SK-N-SH (cell line): ENCODE results near the gene SPAG9. TPM values are rescaled to one million over a fixed set of nuclear protein-coding genes. Genes with fewer than 3 reads are reported as not detected.
A peak's percentile ranks its signal among the peaks of the same experiment; 100 is the strongest.

ENCODE experiments used
- CTCF ChIA-PET: fragments of 300-600, 350-600 bp; formaldehyde crosslinking; extraction: SDS; loops from one replicate; lab custom pipeline; 2021; lab: Yijun Ruan, JAX
- POLR2A ChIA-PET: fragments of 350-600 bp; sonication (Branson Sonifier 250); formaldehyde crosslinking; extraction: SDS; loops from one replicate; lab custom pipeline; 2020; ENCODE audit warnings: antibody characterized with exemption, inconsistent platforms; lab: Yijun Ruan, JAX
- DNase-seq: peaks from one replicate; pipeline ENCODE4 v3.0.0; 2012
- H2AFZ ChIP-seq: fragments of 200-600 bp; sonication (generic); 2 replicates; pipeline ENCODE4 v1.8.1; 2016; ENCODE audit warnings: antibody characterized with exemption, mild to moderate bottlenecking, low read depth
- H3F3A ChIP-seq: fragments of 200-600 bp; sonication (generic); replicated peaks from 2 replicates; pipeline ENCODE3; 2016; ENCODE audit warnings: antibody characterized with exemption, mild to moderate bottlenecking; ENCODE audit not compliant: insufficient read depth
- H3K27ac ChIP-seq, 2 experiments: fragments of 200-500 bp in 1 of 2; fragments of 200-600 bp in 1 of 2; sonication (Bioruptor generic) in 1 of 2; sonication (generic), shearing (Covaris generic) in 1 of 2; 2 replicates each; pipeline versions ENCODE4 v1.5.1 to v1.6.1; 2014 to 2016; ENCODE audit warnings: low read depth in 2 of 2, inconsistent platforms in 1 of 2, low read length in 1 of 2, mild to moderate bottlenecking in 1 of 2, mixed read lengths in 1 of 2
- H3K27me3 ChIP-seq: fragments of 200-600 bp; sonication (generic), shearing (Covaris generic); 2 replicates; pipeline ENCODE4 v1.6.1; 2016; ENCODE audit warnings: mixed run types; ENCODE audit not compliant: insufficient read depth
- H3K36me3 ChIP-seq, 2 experiments: fragments of 200-500 bp in 1 of 2; fragments of 200-600 bp in 1 of 2; sonication (Bioruptor generic) in 1 of 2; sonication (generic) in 1 of 2; replicated peaks in 1 of 2; 2 replicates each; pipeline versions ENCODE3 to v1.5.1; 2014 to 2016; ENCODE audit warnings: low read length in 1 of 2, mild to moderate bottlenecking in 1 of 2; ENCODE audit not compliant: insufficient read depth in 2 of 2, control insufficient read depth in 1 of 2
- H3K4me1 ChIP-seq, 2 experiments: fragments of 200-500 bp in 1 of 2; fragments of 200-600 bp in 1 of 2; sonication (Bioruptor generic) in 1 of 2; sonication (generic), shearing (Covaris generic) in 1 of 2; 2 replicates each; pipeline versions ENCODE4 v1.5.1 to v1.6.1; 2014 to 2016; ENCODE audit warnings: low read depth in 1 of 2, low read length in 1 of 2, mixed run types in 1 of 2; ENCODE audit not compliant: insufficient read depth in 2 of 2, control insufficient read depth in 1 of 2
- H3K4me2 ChIP-seq: fragments of 200-600 bp; sonication (generic), shearing (Covaris generic); 2 replicates; pipeline ENCODE4 v1.6.1; 2017; ENCODE audit warnings: mixed run types
- H3K4me3 ChIP-seq, 2 experiments: fragments of 200-500 bp in 1 of 2; fragments of 200-600 bp in 1 of 2; sonication (Bioruptor generic) in 1 of 2; sonication (generic), shearing (Covaris generic) in 1 of 2; 2 replicates each; pipeline versions ENCODE4 v1.5.1 to v1.8.1; 2014 to 2016; ENCODE audit warnings: low read depth in 2 of 2, inconsistent platforms in 1 of 2, low read length in 1 of 2, mild to moderate bottlenecking in 1 of 2, mixed read lengths in 1 of 2, moderate library complexity in 1 of 2
- H3K79me2 ChIP-seq: fragments of 200-600 bp; sonication (generic); 2 replicates; pipeline ENCODE4 v1.8.1; 2017; ENCODE audit warnings: mild to moderate bottlenecking; ENCODE audit not compliant: insufficient read depth
- H3K9ac ChIP-seq: fragments of 200-600 bp; sonication (generic); 2 replicates; pipeline ENCODE4 v1.6.1; 2017; ENCODE audit warnings: mixed run types
- H3K9me2 ChIP-seq: fragments of 200-600 bp; sonication (generic); 2 replicates; pipeline ENCODE4 v1.6.1; 2017; ENCODE audit warnings: mixed run types
- H3K9me3 ChIP-seq: fragments of 200-600 bp; sonication (generic); 2 replicates; pipeline ENCODE4 v1.6.1; 2017; ENCODE audit warnings: mixed run types, mild to moderate bottlenecking, moderate library complexity
- H4K20me1 ChIP-seq: fragments of 200-600 bp; sonication (generic); 2 replicates; pipeline ENCODE4 v1.6.1; 2017; ENCODE audit warnings: mild to moderate bottlenecking, mixed run types; ENCODE audit not compliant: insufficient read depth
- CHD2 ChIP-seq: fragments of 150-350 bp; IDR thresholded peaks from 2 replicates; pipeline ENCODE4 v1.6.1; 2018; ENCODE audit warnings: low read length; ENCODE audit not compliant: partially characterized antibody
- ELF1 ChIP-seq: IDR thresholded peaks from 2 replicates; pipeline ENCODE4 v1.4.0; 2012
- EP300 ChIP-seq, 2 experiments: IDR thresholded peaks; 2 replicates each; pipeline versions ENCODE4 v1.4.0 to v1.6.1; 2012; ENCODE audit warnings: borderline replicate concordance in 1 of 2, low read depth in 1 of 2, low read length in 1 of 2
- EZH2phosphoT487 ChIP-seq: fragments of 200-600 bp; sonication (generic); IDR thresholded peaks from 2 replicates; pipeline ENCODE4 v1.6.1; 2017; ENCODE audit warnings: low read depth, mixed run types, mild to moderate bottlenecking, antibody characterized with exemption, moderate library complexity, borderline replicate concordance
- FOXJ3 ChIP-seq: sonication (generic); formaldehyde crosslinking; IDR thresholded peaks from 2 replicates; pipeline ENCODE4 v1.5.1; 2020; ENCODE audit warnings: mild to moderate bottlenecking, missing genetic modification reagents
- FOXM1 ChIP-seq: IDR thresholded peaks from 2 replicates; pipeline ENCODE4 v1.4.0; 2012; ENCODE audit warnings: low read depth, mild to moderate bottlenecking
- GATA2 ChIP-seq: sonication (generic); formaldehyde crosslinking; IDR thresholded peaks from 2 replicates; pipeline ENCODE4 v1.5.0; 2020; ENCODE audit warnings: mild to moderate bottlenecking, missing genetic modification reagents
- IRF3 ChIP-seq: fragments of 150-350 bp; IDR thresholded peaks from 2 replicates; pipeline ENCODE4 v1.6.1; 2016; ENCODE audit warnings: mild to moderate bottlenecking, low read depth, low read length
- JUND ChIP-seq: IDR thresholded peaks from 2 replicates; pipeline ENCODE4 v1.4.0; 2012
- MAX ChIP-seq: IDR thresholded peaks from 2 replicates; pipeline ENCODE4 v1.4.0; 2012; ENCODE audit warnings: low read depth
- MEF2A ChIP-seq: IDR thresholded peaks from 2 replicates; pipeline ENCODE4 v1.4.0; 2012; ENCODE audit warnings: low read depth, borderline replicate concordance
- MXI1 ChIP-seq: IDR thresholded peaks from 2 replicates; pipeline ENCODE4 v1.6.1; 2012; ENCODE audit warnings: mild to moderate bottlenecking, low read depth, low read length, improper control_type of control experiment
- NFIC ChIP-seq: IDR thresholded peaks from 2 replicates; pipeline ENCODE4 v1.4.0; 2012; ENCODE audit warnings: borderline replicate concordance
- PBX3 ChIP-seq: IDR thresholded peaks from 2 replicates; pipeline ENCODE4; 2012
- POLR2AphosphoS5 ChIP-seq: IDR thresholded peaks from 2 replicates; pipeline ENCODE4 v1.6.1; 2012; ENCODE audit warnings: low read depth, low read length
- RCOR1 ChIP-seq: fragments of 150-350 bp; IDR thresholded peaks from 2 replicates; pipeline ENCODE4 v1.6.1; 2017; ENCODE audit warnings: antibody characterized with exemption, low read length
- SIN3A ChIP-seq: IDR thresholded peaks from 2 replicates; pipeline ENCODE4 v1.6.1; 2012; ENCODE audit warnings: low read depth, mild to moderate bottlenecking, low read length, moderate library complexity, borderline replicate concordance
- TAF1 ChIP-seq: IDR thresholded peaks from 2 replicates; pipeline ENCODE4 v1.6.1; 2012; ENCODE audit warnings: low read depth, mild to moderate bottlenecking, low read length, moderate library complexity, borderline replicate concordance
- TCF12 ChIP-seq: IDR thresholded peaks from 2 replicates; pipeline ENCODE4 v1.4.0; 2012
- TEAD4 ChIP-seq: IDR thresholded peaks from 2 replicates; pipeline ENCODE4 v1.4.0; 2012; ENCODE audit warnings: mild to moderate bottlenecking, borderline replicate concordance; ENCODE audit not compliant: insufficient read depth
- ZBTB33 ChIP-seq: IDR thresholded peaks from 2 replicates; pipeline ENCODE4 v1.4.0; 2012; ENCODE audit warnings: low read depth, borderline replicate concordance
- WGBS: methylation state at CpG from one replicate; pipeline ENCODE4 v1.1.6; 2017; ENCODE audit warnings: low lambda C conversion rate; 5-methylcytosine and 5-hydroxymethylcytosine counted together
- polyA plus RNA-seq, 3 experiments: library from polyadenylated mRNA; depleted of rRNA; stranded (reverse); fragments of >200 nt; gene quantifications; 2 replicates each; pipeline ENCODE4 v1.2.3, GENCODE V29; 2012

SPAG9 gene
- polyA plus RNA-seq, 1 of the 3 experiments (the other 2 are of a cell fraction) = 32.1 TPM

GRCh38 chr17:50954641-50955121 is 166.0 kb downstream of the SPAG9 start:
- no peaks in the 10 kb centered on the region for H3K27me3 ChIP-seq
- ChIA-PET CTCF (interaction anchor here (0.8 to 16.9 kb wide), 20 partner anchors 11 to 408 kb away, joined by 3 to 820 read pairs (median 7); partner anchors contain the start of gene TOB1), POLR2A (interaction anchor here (0.9 to 15.4 kb wide), 14 partner anchors 9 to 185 kb away, joined by 3 to 609 read pairs (median 6); partner anchors contain the start of gene TOB1)
- WGBS = 90% methylated on average over 8 of the region's 8 CpGs
- H3K4me3 ChIP-seq = no peak overlapping the region
- H3K27ac ChIP-seq = peak overlapping the region; percentile 40 to 96; a peak in 3 of 4 replicates
- no peak for TF ChIP-seq GATA2 (CRISPR knock-in tag)
- TF ChIP-seq TEAD4 = no peak
- no peak for TF ChIP-seq NFIC
- TF ChIP-seq EP300 (IDR thresholded peaks at IDR 0.05; ENCODE audit: borderline replicate concordance in 1 of 2, low read depth in 1 of 2, low read length in 1 of 2) = no peak
- TF ChIP-seq MAX = no peak
- no peak for TF ChIP-seq EZH2phosphoT487
- no peak for TF ChIP-seq JUND
- no peak for TF ChIP-seq FOXJ3 (CRISPR knock-in tag)
- no peaks in the 10 kb centered on the region for H4K20me1 ChIP-seq
- peak overlapping the region; percentile 29 for H3K4me2 ChIP-seq
- H3K79me2 ChIP-seq = no peaks in the 10 kb centered on the region
- no peak overlapping the region for H2AFZ ChIP-seq
- no peak for DNase-seq
- no peaks in the 10 kb centered on the region for H3K9me2 ChIP-seq
- no peaks in the 10 kb centered on the region for H3K9me3 ChIP-seq
- H3K4me1 ChIP-seq = peaks cover 29 to 69% of the 10 kb centered on the region in 2 experiments
- H3K9ac ChIP-seq = peak overlapping the region; percentile 18; the same call in 1 of the 2 replicates
- H3K36me3 ChIP-seq = peaks cover 5 to 9% of the 10 kb centered on the region in 2 experiments
- peaks cover 17% of the 10 kb centered on the region for H3F3A ChIP-seq

GRCh38 chr17:50953831-50954601 is 166.7 kb downstream of the SPAG9 start:
- ChIA-PET POLR2A (interaction anchor here (0.9 to 15.4 kb wide), 16 partner anchors 9 to 228 kb away, joined by 3 to 609 read pairs (median 4); partner anchors contain the start of gene TOB1), CTCF (interaction anchor here (0.7 to 16.9 kb wide), 20 partner anchors 11 to 408 kb away, joined by 3 to 820 read pairs (median 6); partner anchors contain the start of genes NME1 and TOB1)
- Histone ChIP-seq H3K4me1 (peaks cover 36 to 72% of the 10 kb centered on the region in 2 experiments), H3K27ac (peak overlapping the region; percentile 40 to 96; a peak in 3 of 4 replicates), H3F3A (peaks cover 17% of the 10 kb centered on the region), H4K20me1 (no peaks in the 10 kb centered on the region), H3K4me2 (peak overlapping the region; percentile 29), H3K4me3 (no peak overlapping the region), H3K27me3 (no peaks in the 10 kb centered on the region), H3K9me2 (no peaks in the 10 kb centered on the region), H3K79me2 (no peaks in the 10 kb centered on the region), H3K9ac (peak overlapping the region; percentile 18; the same call in 1 of the 2 replicates), H3K36me3 (peaks cover 0 to 4% of the 10 kb centered on the region in 2 experiments), H2AFZ (no peak overlapping the region), H3K9me3 (no peaks in the 10 kb centered on the region)
- WGBS = 76% methylated on average over 17 of the region's 17 CpGs
- DNase-seq = peak; percentile 84
- TF ChIP-seq EP300 (IDR thresholded peaks at IDR 0.05; ENCODE audit: borderline replicate concordance in 1 of 2, low read depth in 1 of 2, low read length in 1 of 2) = peak in 1 of 2 experiments; percentile 78; a peak in 2 of 4 replicates
- no peak for TF ChIP-seq TEAD4
- TF ChIP-seq ZBTB33 = no peak
- TF ChIP-seq IRF3 = no peak
- no peak for TF ChIP-seq PBX3
- no peak for TF ChIP-seq SIN3A
- no peak for TF ChIP-seq NFIC
- TF ChIP-seq JUND = no peak
- peak; percentile 52; the same call in 1 of the 2 replicates for TF ChIP-seq TAF1
- peak; percentile 51; the same call in 1 of the 2 replicates for TF ChIP-seq POLR2AphosphoS5
- no peak for TF ChIP-seq ELF1
- no peak for TF ChIP-seq MEF2A
- peak; percentile 34; the same call in 1 of the 2 replicates for TF ChIP-seq TCF12
- peak; percentile 91 for TF ChIP-seq CHD2
- TF ChIP-seq FOXM1 = no peak
- TF ChIP-seq RCOR1 = peak; percentile 66; the same call in 1 of the 2 replicates
- peak; percentile 84; the same call in 1 of the 2 replicates for TF ChIP-seq MXI1
